GM18868 (cell line): ENCODE results near the gene LRP2BP.

ENCODE experiments used
- ATAC-seq: cut with Tn5 transposase; IDR thresholded peaks from one replicate; pipeline ENCODE4 v1.9.1; 2021; ENCODE audit warnings: mild to moderate bottlenecking, moderate library complexity; ENCODE audit not compliant: unreplicated experiment

The LRP2BP gene

GRCh38 chr4:185362570-185362969 is 33.2 kb downstream of the LRP2BP start:
- peak; percentile 82 for ATAC-seq

DNA sequence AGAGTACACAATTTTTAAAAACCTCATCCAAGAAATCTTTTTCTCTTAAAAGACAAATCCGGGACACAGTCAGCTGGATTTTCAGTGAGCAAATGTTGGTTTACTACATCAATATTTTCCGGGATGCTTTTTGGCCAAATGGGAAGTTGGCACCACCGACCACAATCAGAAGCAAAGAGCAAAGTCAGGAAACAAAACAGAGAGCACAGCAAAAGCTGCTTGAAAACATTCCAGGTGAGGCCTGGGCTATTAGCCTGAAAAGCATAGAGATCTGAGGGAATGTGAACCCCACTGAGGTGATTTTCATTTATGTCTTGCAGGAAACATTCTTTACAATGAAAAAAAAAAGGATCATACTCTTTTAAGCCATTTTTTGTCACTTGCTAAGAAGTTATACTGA is 33.9 kb downstream of the LRP2BP start:
- ATAC-seq = no peak

GRCh38 chr4:185359767-185360446 is 35.8 kb downstream of the LRP2BP start:
- ATAC-seq = no peak

GRCh38 chr4:185358959-185359358 is 36.8 kb downstream of the LRP2BP start:
- ATAC-seq = no peak

DNA sequence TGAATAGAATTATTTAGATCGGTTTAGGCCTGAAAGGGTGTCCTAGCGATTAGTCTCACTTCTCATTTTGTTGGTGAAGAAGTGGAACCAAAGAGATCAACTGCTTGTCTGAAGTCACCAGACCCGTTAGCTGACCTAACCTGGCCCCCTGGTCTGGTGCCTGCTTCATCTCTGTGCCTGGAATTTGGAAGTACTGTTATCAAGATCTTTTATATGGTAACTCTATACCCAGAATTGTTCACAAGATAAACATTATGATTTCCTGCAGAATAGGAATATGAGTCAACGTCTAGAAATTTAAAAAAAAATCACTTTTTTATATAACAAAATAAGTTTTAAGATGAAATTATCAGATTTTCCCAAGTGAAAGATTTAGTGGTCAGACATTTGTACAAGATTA is 37.2 kb downstream of the LRP2BP start:
- ATAC-seq = peak; percentile 56

- no peak for ATAC-seq
Measured at GRCh38 chr4:185357733-185358440, 37.8 kb downstream of the LRP2BP start.

GRCh38 chr4:185357211-185357610 is 38.5 kb downstream of the LRP2BP start:
- no peak for ATAC-seq

- ATAC-seq = no peak
Measured at GRCh38 chr4:185352741-185353140, 43.0 kb downstream of the LRP2BP start.

GRCh38 chr4:185352202-185352601 is 43.5 kb downstream of the LRP2BP start:
- no peak for ATAC-seq

DNA sequence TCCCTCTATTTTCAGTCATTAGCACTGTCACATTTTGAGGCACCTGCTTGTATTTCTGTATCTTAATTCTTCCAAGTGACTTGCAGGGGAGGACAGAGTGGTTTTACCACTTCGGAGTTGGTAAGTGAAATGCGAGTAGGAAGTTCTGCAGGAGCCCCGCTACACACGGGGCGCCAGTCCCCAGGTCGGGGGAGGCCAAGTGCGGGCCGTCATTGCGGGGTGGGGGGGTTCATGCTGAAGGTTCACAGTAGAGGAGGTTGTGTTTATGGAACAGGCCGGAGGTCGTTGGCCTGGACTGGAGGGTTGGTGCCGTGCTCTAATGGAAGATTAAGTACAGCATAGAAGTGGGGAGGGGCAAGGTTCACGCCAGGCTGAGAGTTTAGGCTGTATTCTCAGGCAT is 44.0 kb downstream of the LRP2BP start:
- no peak for ATAC-seq

DNA sequence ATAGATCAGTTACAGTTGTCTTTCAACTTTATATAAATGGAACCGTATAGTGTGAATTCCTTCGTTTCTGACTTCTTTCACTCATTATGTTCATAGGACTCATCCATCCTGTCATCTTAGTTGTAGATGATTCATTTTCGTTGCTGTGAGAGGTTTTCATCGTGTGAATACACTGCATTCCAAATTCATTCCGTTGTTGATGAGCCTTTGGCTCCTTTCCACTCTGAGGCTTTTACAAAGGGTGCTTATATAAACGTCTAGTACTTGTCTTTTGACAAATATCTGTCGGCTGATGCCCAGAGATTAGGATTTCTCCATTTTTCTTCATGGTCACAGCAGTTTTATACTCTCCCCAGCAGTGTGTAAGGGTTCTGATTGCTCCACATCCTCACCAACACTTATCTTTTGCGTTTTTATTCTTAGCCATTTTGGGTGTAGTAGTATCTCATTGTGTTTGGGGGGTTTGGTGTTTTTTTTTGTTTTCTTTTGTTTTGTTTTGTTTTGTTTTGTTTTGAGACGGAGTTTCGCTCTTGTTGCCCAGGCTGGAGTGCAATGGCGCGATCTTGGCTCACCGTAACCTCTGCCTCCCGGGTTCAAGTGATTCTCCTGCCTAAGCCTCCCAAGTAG is 48.6 kb downstream of the LRP2BP start:
- no peak for ATAC-seq

GRCh38 chr4:185344743-185345538 is 50.8 kb downstream of the LRP2BP start:
- ATAC-seq = peak; percentile 62

GRCh38 chr4:185343726-185344581 is 51.8 kb downstream of the LRP2BP start:
- ATAC-seq = no peak

DNA sequence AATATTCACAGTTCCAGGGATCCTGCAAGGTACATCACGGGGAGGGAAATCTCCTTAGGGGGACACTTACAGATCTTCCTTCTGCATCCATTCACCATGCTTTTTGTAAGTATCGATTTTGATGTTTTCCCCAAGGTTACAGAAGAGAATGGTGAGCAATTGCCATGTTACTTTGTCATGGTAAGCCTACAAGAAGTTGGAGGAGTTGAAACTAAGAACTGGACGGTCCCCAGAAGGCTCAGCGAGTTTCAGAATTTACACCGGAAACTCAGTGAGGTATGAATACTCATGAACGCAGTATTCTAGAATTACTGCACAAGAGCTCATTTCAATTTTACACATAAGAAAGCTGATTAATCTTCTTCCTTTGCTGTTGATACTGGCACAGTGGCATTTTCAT is 53.9 kb downstream of the LRP2BP start:
- ATAC-seq = peak; percentile 72

DNA sequence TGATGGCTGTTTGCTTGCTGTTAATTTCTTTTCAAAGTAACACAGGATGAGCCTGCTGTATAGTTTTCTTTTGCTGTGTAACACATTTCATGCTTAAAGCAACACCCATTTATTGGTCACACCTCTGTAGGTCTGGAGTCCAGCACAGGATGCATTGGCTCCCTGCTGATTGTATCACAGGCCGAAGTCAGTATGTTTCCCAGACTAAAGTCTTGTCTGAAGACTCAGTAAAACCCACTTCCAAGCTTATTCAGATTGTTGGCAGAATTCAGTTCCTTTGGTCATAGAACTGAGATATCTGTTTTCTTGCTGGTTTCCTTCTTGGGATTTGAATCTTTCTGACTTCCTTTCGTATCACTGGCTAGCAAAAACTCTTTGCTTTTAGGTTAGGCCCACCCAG is 54.3 kb downstream of the LRP2BP start:
- ATAC-seq = peak; percentile 13

- peak; percentile 30 for ATAC-seq
Measured at GRCh38 chr4:185339941-185340340, 55.8 kb downstream of the LRP2BP start.

DNA sequence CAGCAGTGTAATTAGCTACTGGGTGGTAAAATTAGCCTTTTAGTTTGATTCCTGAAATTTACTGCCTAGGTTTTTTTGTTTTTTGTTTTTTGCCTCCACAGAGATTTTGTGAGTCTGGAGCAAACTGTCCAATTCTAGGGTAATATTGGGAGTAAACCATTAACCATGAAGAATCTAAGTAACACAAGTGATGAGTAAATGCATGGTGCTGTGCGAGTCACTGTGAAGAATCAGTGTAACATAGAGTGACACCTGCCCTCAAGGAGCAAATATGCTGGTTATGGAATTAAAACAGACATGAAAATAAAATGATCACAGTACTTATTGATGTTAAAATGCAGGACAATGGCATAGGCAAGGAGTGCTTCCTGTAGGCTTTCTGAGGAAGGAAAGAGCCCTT is 60.1 kb downstream of the LRP2BP start:
- no peak for ATAC-seq

GRCh38 chr4:185334326-185334725 is 61.4 kb downstream of the LRP2BP start:
- no peak for ATAC-seq

DNA sequence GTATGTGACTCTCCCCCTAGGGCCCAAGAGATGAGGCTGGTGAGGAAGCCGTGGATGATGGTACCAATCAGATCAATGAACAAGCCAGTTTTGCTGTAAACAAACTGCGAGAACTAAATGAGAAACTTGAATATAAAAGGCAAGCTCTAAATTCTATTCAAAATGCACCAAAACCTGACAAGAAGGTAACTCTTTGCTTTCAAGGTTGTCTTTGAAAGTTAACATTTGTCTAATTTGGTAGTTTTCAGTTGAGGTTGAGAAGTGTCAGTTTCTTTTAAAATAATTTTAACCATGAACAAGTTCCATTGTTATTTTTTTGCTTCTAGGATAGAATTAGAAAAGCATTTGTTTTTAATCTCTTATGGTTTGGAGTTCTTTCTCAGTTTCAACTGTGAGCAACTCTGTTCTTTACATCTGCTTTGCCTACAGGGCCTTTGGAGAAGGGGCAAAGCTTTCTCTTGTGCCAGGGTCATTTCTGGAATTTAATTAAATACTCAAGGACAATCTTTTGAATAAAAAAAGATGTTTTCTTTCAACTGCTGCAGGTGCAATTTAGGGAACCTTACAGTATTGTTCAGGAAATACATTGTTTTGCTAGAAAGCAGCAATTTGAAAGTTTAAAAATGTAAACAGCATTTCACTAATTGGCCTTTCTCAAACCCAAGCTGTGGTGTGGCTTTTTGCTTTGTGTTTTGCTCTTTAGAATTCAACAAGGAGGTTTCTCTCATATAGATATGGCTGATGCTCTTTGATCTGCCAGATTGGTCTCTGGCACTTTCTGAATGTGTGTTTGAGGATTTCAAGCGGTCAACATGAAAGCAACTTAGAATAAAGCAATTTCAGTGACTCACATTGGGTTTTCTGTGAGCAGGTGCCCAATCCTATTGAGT is 62.9 kb downstream of the LRP2BP start:
- ATAC-seq = peak; percentile 96
